ENCODE data around the gene SYNJ2.

DNA sequence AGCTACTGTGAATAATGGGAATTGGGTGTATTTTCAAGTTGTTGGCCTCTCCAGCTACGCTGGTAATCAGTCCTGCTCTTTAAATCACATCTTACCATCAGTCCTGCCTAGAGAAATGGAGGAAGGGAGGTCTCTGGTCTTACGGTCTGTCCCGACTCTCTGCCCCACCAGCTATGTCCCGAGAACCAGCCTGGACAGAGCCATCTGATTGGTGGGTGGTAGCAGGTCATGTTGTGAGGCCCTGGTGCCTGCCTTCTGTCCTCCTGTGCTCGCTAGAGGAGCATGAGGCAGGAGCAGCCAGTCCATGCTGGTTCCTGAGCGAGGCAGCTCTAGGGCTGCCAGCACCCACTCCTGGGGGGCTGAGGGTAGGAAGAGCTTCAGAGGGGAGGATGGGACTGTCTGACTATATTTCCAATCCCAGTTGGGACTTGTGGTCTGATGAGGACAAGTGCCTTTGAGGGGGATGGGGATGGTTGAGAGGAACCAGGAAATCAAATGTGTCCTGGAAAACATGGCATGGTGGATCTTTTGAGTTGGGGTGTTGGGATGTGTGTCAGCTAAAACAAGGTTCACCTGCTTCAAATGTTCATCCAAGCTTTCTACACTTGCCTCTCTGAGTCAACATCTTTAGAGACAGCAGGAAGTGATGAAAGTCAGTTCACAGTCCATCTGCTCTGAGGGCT lies 33.0 kb downstream of the SYNJ2 start:
- no peak for TF ChIP-seq POLR2A (IDR thresholded peaks at IDR 0.05)
- TF ChIP-seq, protein P1, sequence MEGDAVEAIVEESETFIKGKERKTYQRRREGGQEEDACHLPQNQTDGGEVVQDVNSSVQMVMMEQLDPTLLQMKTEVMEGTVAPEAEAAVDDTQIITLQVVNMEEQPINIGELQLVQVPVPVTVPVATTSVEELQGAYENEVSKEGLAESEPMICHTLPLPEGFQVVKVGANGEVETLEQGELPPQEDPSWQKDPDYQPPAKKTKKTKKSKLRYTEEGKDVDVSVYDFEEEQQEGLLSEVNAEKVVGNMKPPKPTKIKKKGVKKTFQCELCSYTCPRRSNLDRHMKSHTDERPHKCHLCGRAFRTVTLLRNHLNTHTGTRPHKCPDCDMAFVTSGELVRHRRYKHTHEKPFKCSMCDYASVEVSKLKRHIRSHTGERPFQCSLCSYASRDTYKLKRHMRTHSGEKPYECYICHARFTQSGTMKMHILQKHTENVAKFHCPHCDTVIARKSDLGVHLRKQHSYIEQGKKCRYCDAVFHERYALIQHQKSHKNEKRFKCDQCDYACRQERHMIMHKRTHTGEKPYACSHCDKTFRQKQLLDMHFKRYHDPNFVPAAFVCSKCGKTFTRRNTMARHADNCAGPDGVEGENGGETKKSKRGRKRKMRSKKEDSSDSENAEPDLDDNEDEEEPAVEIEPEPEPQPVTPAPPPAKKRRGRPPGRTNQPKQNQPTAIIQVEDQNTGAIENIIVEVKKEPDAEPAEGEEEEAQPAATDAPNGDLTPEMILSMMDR (IDR thresholded peaks at IDR 0.05): no peak
